ENCODE data around the gene VAV3.

VAV3 gene

DNA sequence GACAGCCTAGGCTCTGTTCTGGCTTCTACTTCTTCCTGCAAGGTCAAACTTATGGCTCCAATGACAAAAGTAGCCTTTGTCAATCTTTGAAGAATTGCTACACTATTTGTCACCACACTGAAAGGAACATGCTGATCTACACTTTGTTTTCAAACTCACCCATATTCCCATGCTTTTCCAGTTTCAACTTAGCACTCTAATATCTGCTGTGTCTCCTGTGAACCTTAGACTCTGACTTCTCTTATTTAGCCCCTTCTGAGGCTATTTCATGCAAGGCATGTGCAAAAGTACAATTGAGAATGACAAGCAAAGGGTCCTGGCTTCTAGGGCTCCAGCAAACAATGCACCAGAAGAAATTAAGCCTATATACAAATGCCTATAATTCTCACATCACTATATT, 374.9 kb downstream of the VAV3 start:
- DNase-seq (ENCODE audit: low read depth in 2 of 2) = no peak

DNA sequence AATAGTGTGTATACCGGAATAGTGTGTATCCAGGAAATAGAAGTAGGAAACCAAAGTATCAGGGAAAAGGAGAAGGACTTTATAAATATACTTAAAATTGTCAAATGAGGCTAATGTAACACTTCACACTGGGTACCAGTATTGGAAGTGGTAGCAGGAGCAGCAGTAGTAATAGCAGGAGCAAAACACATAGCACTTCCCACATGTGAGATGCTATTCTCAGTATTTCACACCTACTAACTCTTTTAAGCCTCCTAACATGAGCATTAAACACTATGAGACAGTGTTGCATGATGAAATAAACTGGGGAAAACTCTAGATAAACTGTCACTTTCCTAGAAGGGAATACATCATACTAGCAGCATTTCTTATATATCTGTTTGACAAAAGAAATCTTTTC, 376.7 kb downstream of the VAV3 start:
- DNase-seq (ENCODE audit: low read depth in 2 of 2) = no peak

DNA sequence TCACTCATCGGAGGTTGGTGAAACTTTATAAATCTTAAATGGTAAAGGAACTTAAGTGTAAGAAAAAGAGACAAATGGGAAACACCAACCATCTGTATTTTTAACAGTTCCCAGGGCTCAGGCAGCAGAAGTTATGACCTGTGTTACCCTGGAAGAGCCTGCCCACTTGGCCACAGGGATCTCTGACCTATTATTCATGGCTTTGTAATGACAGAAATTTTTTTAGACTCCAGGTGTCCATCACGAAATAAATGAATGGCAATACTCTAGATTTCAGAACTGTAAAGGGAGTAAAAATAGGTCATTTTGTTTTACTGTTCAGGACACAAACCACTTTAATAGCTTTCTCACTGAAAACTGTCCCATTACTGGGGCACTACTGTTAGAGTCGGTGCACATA, 389.8 kb downstream of the VAV3 start:
- DNase-seq (ENCODE audit: low read depth in 2 of 2) = no peak

DNA sequence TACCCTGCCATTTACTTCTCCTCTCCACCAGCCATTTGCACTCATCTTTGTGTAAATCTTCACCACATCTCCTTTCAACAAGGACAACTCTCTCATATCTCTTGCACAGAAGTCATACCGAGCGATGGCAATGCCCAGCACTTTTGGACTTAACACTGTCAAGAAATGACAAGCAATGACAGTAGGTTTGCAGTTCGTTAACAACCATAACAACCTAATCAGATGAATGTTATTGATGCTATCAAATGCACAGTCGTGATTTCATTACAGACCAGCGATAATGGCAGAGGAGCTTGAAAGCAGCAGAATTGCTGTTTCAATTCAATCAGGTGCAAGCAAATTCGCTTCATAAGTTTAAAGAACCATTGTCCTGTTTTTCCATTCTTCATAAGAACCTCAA, 390.9 kb downstream of the VAV3 start:
- DNase-seq (ENCODE audit: low read depth in 2 of 2) = no peak

GRCh38 chr1:107572674-107573211, 392.2 kb downstream of the VAV3 start:
- no peak for DNase-seq (ENCODE audit: low read depth in 2 of 2)

- no peak for DNase-seq (ENCODE audit: low read depth in 2 of 2)
These were observed 394.2 kb downstream of the VAV3 start for GRCh38 chr1:107570768-107571167.

- no peak for DNase-seq (ENCODE audit: low read depth in 2 of 2)
These were observed 401.5 kb downstream of the VAV3 start for GRCh38 chr1:107563441-107563840.

DNA sequence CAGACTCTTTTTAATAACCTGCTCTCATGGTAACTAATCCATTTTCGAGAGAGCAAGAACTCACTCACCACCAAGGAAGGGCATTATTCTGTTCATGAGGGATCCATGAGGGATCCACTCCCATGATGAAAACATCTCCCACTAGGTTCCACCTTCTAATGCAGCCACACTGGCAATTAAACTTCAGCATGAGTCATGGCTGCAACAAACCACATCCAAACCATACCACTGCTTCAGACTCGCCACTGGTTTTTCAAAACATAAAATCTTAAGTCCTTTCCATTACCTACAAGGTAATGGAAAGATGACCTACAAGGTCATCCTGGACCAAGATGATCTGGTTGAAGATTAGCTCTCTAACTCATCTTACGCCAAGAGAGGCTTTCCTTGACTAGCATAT, 405.1 kb downstream of the VAV3 start:
- no peak for DNase-seq (ENCODE audit: low read depth in 2 of 2)

- DNase-seq (ENCODE audit: low read depth in 2 of 2) = no peak
These were observed 407.9 kb downstream of the VAV3 start for GRCh38 chr1:107557095-107557494.

- DNase-seq (ENCODE audit: low read depth in 2 of 2) = no peak
These were observed 409.4 kb downstream of the VAV3 start for GRCh38 chr1:107555578-107555977.

DNA sequence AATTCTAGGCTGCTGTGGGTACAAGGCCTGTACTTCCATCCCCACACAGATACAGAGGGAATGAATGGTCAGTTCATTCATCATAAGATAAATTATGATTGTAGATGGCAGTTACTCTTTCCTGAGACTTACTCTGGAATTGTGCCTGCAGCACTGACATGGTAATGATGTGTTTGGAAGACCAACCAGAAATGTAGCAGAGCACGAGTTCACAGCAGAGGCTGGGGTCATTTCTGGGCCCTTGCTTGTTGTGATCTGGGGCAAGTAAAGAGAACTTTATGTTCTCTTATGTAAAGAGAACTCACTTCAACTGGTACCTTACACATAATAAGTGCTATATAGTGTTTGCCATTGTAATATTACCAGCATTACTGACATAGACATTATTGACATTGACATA, 412.2 kb downstream of the VAV3 start:
- DNase-seq (ENCODE audit: low read depth in 2 of 2) = no peak

DNA sequence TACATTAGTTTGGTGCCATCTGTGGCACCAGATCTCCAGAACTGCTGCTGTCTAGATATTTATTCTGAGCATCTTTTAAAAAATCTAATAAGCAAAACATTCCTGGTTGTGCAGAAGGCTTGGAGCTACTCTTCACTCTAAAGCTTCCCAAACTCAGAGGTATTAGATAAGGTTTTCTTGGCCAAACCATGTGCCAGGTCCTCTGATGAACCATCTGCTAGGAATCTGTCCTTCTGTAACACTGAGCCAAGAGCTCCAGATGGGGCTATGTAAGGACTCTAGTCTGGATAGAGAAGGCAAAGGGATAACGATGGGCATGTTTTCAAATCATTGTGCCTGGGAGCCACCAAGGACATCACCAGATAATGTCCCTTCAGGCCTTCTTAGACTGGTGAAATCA, 413.5 kb downstream of the VAV3 start:
- no peak for DNase-seq (ENCODE audit: low read depth in 2 of 2)

DNA sequence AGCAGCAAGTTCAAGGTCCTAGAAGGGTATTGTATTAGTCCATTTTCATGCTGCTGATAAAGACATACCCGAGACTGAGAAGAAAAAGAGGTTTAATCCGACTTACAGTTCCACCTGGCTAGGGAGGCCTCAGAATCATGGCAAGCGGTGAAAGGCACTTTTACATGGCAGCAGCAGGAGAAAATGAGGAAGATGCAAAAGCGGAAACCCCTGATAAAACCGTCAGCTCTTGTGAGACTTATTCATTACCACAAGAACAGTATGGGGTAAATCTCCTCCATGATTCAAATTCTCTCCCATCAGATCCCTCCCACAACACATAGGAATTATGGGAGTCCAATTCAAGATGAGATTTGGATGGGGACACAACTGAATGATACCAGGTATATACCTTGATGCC, 414.6 kb downstream of the VAV3 start:
- no peak for DNase-seq (ENCODE audit: low read depth in 2 of 2)

DNA sequence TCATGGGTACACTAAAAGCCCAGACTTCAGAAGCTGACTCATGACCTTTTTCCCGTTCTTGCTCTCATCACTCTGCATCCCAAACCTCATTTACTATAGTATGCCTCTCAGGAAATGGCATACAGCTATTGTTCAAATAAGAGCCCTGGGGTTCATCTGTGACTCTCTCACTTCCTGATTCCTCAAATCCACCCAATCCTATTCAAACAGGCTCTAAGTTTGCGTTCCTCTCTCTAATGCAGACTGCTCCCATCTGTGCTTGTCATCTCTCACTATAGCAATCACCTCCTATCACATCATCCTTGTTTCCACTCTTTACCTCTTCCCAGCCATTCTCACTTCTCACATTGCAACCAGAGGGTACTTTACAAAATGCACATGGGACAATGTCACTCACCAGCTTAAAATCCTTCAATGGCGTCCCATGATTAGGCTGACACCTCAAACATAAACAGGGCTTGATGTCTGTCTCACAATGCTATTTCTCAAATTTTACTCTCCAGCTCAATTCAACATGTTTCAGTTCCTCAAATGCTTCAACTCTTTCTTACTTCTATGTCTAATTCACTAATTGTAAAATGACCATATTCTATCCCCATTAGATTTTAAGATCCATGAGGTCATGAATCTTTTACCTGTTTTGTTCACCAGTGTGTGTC, 415.7 kb downstream of the VAV3 start:
- no peak for DNase-seq (ENCODE audit: low read depth in 2 of 2)

GRCh38 chr1:107548276-107548675, 416.7 kb downstream of the VAV3 start:
- DNase-seq (ENCODE audit: low read depth in 2 of 2) = no peak

GRCh38 chr1:107547363-107548155, 417.4 kb downstream of the VAV3 start:
- no peak for DNase-seq (ENCODE audit: low read depth in 2 of 2)

GRCh38 chr1:107546576-107546975, 418.4 kb downstream of the VAV3 start:
- no peak for DNase-seq (ENCODE audit: low read depth in 2 of 2)

DNA sequence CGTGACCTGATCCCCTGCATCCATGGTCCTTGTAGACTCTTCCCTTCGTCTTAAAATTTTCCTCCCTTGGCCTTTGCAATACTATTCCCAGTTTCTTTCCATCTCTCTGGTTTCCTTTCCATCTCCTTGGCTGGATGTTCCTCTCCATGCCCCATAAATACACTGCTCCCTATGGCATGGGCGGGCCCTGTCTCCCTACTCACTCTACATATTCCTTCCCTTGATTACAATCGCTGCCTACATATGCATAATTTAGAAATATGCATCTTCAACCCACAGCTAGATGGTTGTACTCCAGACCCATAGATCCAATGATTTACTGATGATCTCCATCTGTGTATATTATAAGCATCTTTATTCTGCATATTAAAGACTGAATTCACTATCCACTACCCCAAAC, 419.1 kb downstream of the VAV3 start:
- DNase-seq (ENCODE audit: low read depth in 2 of 2) = no peak

DNA sequence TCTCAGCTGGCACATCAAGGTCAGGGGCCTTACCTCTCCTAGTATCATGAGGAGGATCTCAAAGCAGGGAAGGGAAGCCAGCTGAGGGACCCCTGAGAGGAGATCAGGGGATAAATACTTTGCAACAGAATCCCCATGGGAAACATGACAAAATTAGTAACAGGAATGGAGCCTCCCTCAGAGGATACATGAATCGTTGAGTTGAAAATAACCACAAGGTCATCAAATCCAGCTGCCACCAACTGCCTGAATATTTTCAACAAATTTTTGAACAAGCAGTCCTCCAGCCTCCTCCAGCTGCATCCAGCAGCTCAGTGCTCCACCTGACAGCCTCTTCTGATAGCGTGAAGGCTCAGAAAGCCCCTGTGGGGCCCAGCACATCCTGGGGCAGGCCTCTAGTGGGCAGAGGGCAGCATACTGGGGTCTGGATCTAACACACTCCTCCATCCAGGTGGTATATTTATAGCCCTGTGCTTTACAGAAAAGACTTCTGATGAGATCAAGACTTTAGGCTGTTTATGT, 419.9 kb downstream of the VAV3 start:
- no peak for DNase-seq (ENCODE audit: low read depth in 2 of 2)

GRCh38 chr1:107544285-107544684, 420.7 kb downstream of the VAV3 start:
- DNase-seq (ENCODE audit: low read depth in 2 of 2) = no peak

GRCh38 chr1:107541412-107541811, 423.6 kb downstream of the VAV3 start:
- DNase-seq (ENCODE audit: low read depth in 2 of 2) = no peak

GRCh38 chr1:107538502-107538901, 426.5 kb downstream of the VAV3 start:
- DNase-seq (ENCODE audit: low read depth in 2 of 2) = no peak

GRCh38 chr1:107536266-107536665, 428.7 kb downstream of the VAV3 start:
- DNase-seq (ENCODE audit: low read depth in 2 of 2) = no peak
